Neural progenitor cell (in vitro differentiated cells): ENCODE data around the gene USP13.

Source experiments
- EZH2 ChIP-seq: fragments of 200-600 bp; sonication (generic); IDR thresholded peaks from 2 replicates; pipeline ENCODE4 v1.6.1; 2017; ENCODE audit warnings: antibody characterized with exemption, mild to moderate bottlenecking, moderate library complexity
- EZH2phosphoT487 ChIP-seq: fragments of 200-600 bp; sonication (generic); IDR thresholded peaks from 2 replicates; pipeline ENCODE4 v1.6.1; 2017; ENCODE audit warnings: antibody characterized with exemption
- TF ChIP-seq, protein P1 (sequence below): fragments of 200-600 bp; sonication (generic); IDR thresholded peaks from 2 replicates; pipeline ENCODE4 v1.5.1; 2017; ENCODE audit warnings: antibody characterized with exemption, mild to moderate bottlenecking

DNA sequence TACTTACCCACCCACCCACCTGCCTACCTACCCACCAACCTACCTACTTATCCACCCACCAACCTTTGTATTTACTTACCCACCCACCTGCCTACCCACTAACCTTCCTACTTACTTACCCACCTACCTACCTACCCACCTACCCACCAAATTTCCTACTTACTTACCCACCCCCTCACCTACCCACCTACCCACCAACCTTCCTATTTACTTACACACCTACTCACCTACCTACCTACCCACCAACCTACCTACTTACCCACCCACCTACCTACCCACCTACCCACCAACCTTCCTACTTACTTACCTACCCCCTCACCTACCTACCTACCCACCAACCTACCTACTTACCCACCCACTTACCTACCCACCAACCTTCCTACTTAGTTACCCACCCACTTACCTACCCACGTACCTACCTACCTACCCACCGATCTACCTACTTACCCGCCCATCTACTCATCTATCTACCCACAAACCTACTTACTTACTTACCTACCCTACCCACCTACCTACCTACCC, 179.6 kb downstream of the USP13 start:
- TF ChIP-seq, protein P1, sequence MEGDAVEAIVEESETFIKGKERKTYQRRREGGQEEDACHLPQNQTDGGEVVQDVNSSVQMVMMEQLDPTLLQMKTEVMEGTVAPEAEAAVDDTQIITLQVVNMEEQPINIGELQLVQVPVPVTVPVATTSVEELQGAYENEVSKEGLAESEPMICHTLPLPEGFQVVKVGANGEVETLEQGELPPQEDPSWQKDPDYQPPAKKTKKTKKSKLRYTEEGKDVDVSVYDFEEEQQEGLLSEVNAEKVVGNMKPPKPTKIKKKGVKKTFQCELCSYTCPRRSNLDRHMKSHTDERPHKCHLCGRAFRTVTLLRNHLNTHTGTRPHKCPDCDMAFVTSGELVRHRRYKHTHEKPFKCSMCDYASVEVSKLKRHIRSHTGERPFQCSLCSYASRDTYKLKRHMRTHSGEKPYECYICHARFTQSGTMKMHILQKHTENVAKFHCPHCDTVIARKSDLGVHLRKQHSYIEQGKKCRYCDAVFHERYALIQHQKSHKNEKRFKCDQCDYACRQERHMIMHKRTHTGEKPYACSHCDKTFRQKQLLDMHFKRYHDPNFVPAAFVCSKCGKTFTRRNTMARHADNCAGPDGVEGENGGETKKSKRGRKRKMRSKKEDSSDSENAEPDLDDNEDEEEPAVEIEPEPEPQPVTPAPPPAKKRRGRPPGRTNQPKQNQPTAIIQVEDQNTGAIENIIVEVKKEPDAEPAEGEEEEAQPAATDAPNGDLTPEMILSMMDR = no peak
- TF ChIP-seq EZH2 (no peak), EZH2phosphoT487 (no peak)
